ENCODE results near the gene PCNX2. TPM values are rescaled to one million over a fixed set of nuclear protein-coding genes. Genes with fewer than 3 reads are reported as not detected.

Gene PCNX2
- total and polyA plus RNA-seq, 8 donors: 5.5 to 25.9 (median 8.7) TPM

DNA sequence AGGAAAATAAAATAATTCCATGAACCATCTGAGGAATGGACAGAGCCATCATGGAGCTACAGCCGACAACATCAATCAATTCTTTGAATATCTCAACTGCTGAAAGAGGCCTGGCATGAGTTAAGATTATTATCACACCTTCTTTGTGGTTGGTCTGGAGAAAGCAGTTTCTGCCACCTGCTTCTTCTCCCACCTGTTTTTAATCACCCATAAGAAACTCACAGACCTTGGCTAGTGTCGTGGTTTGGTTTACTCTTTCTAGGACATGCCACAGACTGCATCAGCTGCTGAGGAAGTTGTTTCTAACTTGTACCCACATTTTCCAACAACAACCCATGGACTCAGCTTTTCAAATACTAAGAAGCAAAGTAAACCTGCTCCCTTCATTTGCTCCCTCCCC is 279.6 kb downstream of the PCNX2 start:
- FAIRE-seq (no peak), ATAC-seq (peak; percentile 55 to 85 (median 75)), DNase-seq (peak in 2 of 6 donors; percentile 20 to 25)
- Histone ChIP-seq H3K27me3 (no peaks in the 10 kb centered on the region), H3K36me3 (no peaks in the 10 kb centered on the region), H3K4me3 (no peak overlapping the region), H3K4me1 (peaks cover 5 to 11% (median 9%) of the 10 kb centered on the region in 3 donors), H3K9me3 (no peaks in the 10 kb centered on the region), H3K27ac (no peak overlapping the region)
- 33 to 38% methylated on average over 2 of the region's 2 CpGs for WGBS, 2 donors
- intact Hi-C loops (cut with DNase I): no loop called here
- no peak for TF ChIP-seq CTCF (IDR thresholded peaks at IDR 0.05)

GRCh38 chr1:233012021-233012420 is 283.5 kb downstream of the PCNX2 start:
- 91 to 95% methylated on average over 1 of the region's 1 CpG for WGBS, 2 donors
- ATAC-seq: no peak
- Histone ChIP-seq H3K4me1 (no peaks in the 10 kb centered on the region), H3K27me3 (no peaks in the 10 kb centered on the region), H3K9me3 (no peaks in the 10 kb centered on the region), H3K27ac (no peak overlapping the region), H3K4me3 (no peak overlapping the region), H3K36me3 (no peaks in the 10 kb centered on the region)
- no peak for FAIRE-seq
- DNase-seq: no peak
- no peak for TF ChIP-seq CTCF (IDR thresholded peaks at IDR 0.05)
- intact Hi-C loops (cut with DNase I): no loop called here

GRCh38 chr1:233010146-233010545 is 285.4 kb downstream of the PCNX2 start:
- Histone ChIP-seq H3K9me3 (no peaks in the 10 kb centered on the region), H3K4me3 (no peak overlapping the region), H3K27ac (no peak overlapping the region), H3K4me1 (no peaks in the 10 kb centered on the region), H3K36me3 (no peaks in the 10 kb centered on the region), H3K27me3 (no peaks in the 10 kb centered on the region)
- TF ChIP-seq CTCF (IDR thresholded peaks at IDR 0.05): no peak
- DNase-seq: no peak
- FAIRE-seq: no peak
- 84 to 86% methylated on average over 3 of the region's 3 CpGs for WGBS, 2 donors
- no peak for ATAC-seq
- intact Hi-C loops (cut with DNase I): no loop called here

- H3K4me1 ChIP-seq: no peaks in the 10 kb centered on the region
- intact Hi-C loops (cut with DNase I): no loop called here
- no peaks in the 10 kb centered on the region for H3K9me3 ChIP-seq
- FAIRE-seq (no peak), DNase-seq (no peak), ATAC-seq (no peak)
- TF ChIP-seq CTCF (IDR thresholded peaks at IDR 0.05): no peak
- no peak overlapping the region for H3K4me3 ChIP-seq
- 90 to 94% methylated on average over 3 of the region's 3 CpGs for WGBS, 2 donors
- H3K27ac ChIP-seq: no peak overlapping the region
- H3K36me3 ChIP-seq: no peaks in the 10 kb centered on the region
- H3K27me3 ChIP-seq: no peaks in the 10 kb centered on the region
Observed at GRCh38 chr1:233006541-233006973, 289.0 kb downstream of the PCNX2 start.

DNA sequence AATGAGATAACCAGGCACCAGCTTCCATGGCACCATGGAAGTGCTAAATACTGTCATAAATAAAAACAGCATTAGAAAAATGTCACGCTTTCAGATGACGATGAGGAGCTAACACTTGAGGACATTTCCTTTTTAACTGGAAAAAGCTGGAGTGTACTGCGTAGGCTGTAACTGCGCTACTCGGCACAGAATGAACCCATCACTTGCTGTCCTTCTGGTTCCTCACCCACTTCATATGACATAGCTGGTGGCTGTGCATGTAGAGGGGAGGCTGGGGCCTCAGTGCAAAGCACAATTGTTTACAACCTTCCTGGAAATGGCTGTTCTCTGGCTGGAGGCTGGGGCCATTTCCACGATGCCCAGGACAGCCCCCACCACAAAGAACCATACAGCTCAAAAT is 289.4 kb downstream of the PCNX2 start:
- no peaks in the 10 kb centered on the region for H3K9me3 ChIP-seq
- FAIRE-seq (no peak), ATAC-seq (no peak), DNase-seq (no peak)
- no peaks in the 10 kb centered on the region for H3K36me3 ChIP-seq
- intact Hi-C loops (cut with DNase I): no loop called here
- H3K4me1 ChIP-seq: no peaks in the 10 kb centered on the region
- no peak overlapping the region for H3K27ac ChIP-seq
- WGBS, 2 donors: 85% methylated on average over 6 of the region's 6 CpGs
- H3K4me3 ChIP-seq: no peak overlapping the region
- no peaks in the 10 kb centered on the region for H3K27me3 ChIP-seq
- no peak for TF ChIP-seq CTCF (IDR thresholded peaks at IDR 0.05)
